Pulmonary artery endothelial cell (primary cell): ENCODE results near the gene KRTAP10-4. TPM values are rescaled to one million over a fixed set of nuclear protein-coding genes. Genes with fewer than 3 reads are reported as not detected.
"Not testable (repeated sequence)": the region's sequence is repeated elsewhere in the genome, so short reads cannot be mapped to it uniquely, and the experiment has no call there.

ENCODE experiments used
- DNase-seq: peaks from one replicate; pipeline ENCODE4 v3.0.0-alpha.2; 2011; ENCODE audit warnings: low read depth, low spot score
- total RNA-seq: library from RNA; depleted of rRNA; stranded (reverse); fragments of >200 nt; gene quantifications from 2 replicates; pipeline ENCODE4 v1.2.3, GENCODE V29; 2014

Gene KRTAP10-4, protein sequence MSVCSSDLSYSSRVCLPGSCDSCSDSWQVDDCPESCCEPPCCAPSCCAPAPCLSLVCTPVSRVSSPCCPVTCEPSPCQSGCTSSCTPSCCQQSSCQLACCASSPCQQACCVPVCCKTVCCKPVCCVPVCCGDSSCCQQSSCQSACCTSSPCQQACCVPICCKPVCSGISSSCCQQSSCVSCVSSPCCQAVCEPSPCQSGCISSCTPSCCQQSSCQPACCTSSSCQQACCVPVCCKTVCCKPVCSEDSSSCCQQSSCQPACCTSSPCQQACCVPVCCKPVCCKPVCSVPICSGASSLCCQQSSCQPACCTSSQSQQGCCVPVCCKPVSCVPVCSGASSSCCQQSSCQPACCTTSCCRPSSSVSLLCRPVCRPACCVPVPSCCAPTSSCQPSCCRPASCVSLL
- total RNA-seq, result not detected in 2 replicates

DNA sequence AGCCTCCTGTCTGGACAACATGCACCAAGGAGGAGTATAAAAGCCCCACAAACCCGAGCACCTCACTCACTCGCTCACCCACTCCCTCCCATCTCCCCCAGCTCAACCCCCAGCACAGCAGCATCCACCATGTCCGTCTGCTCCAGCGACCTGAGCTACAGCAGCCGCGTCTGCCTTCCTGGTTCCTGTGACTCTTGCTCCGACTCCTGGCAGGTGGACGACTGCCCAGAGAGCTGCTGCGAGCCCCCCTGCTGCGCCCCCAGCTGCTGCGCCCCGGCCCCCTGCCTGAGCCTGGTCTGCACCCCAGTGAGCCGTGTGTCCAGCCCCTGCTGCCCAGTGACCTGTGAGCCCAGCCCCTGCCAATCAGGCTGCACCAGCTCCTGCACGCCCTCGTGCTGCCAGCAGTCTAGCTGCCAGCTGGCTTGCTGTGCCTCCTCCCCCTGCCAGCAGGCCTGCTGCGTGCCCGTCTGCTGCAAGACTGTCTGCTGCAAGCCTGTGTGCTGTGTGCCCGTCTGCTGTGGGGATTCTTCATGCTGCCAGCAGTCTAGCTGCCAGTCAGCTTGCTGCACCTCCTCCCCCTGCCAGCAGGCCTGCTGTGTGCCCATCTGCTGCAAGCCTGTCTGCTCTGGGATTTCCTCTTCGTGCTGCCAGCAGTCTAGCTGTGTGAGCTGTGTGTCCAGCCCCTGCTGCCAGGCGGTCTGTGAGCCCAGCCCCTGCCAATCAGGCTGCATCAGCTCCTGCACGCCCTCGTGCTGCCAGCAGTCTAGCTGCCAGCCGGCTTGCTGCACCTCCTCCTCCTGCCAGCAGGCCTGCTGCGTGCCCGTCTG lies at the start of gene KRTAP10-4:
Gene KRTAP10-4, plus strand, starts transcription at position 100 of the 827 bp plus-strand sequence. Its CDS starts 30 bp downstream, at position 130.
- not testable (repeated sequence) for DNase-seq

GRCh38 chr21:44524414-44525371 lies 48.8 kb upstream of the KRTAP10-4 start:
- no peak for DNase-seq

GRCh38 chr21:44525391-44526095 lies 48.0 kb upstream of the KRTAP10-4 start:
- no peak for DNase-seq

DNA sequence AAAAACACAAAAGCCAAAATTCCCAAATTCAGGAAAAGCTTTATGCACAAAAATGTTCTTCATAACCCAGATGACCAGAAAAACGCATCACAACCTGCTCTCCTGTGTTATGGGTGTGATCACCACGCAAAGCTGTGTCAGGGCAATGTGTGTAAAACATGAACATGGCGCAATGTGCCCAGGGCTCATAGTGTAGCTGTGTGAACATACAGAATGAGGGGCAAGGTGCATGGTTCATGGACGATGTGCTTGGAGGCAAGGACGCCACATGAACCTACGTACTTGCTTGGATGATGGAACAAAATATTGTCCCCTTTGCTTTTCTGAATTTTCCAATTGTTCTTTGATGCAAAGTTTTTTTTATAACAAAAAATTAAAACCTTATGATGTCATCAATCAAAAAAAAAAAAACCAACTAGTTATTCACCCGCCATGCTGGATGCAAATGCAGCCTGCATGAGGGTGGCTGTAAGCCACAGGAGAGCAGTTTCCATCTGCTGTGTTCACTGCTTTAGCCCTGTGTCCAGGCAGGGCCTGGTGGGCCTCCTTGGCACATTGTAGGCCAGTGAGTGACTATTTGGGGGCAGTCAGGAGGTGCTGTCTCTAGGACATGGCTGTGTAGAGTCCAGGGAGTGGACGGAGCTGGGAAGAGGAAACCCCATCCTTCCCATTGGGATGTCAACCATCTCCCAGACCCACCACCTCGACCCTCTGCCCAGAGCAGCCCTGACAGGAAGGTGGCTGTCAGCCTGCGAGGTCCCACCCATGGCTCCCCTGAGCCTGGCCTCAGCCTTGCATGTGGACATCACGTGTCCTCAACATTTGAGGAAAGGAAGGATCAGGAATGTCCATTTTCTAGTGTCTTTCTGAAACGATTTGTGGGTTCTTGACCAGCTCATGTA lies 47.2 kb upstream of the KRTAP10-4 start:
- DNase-seq, result no peak

DNA sequence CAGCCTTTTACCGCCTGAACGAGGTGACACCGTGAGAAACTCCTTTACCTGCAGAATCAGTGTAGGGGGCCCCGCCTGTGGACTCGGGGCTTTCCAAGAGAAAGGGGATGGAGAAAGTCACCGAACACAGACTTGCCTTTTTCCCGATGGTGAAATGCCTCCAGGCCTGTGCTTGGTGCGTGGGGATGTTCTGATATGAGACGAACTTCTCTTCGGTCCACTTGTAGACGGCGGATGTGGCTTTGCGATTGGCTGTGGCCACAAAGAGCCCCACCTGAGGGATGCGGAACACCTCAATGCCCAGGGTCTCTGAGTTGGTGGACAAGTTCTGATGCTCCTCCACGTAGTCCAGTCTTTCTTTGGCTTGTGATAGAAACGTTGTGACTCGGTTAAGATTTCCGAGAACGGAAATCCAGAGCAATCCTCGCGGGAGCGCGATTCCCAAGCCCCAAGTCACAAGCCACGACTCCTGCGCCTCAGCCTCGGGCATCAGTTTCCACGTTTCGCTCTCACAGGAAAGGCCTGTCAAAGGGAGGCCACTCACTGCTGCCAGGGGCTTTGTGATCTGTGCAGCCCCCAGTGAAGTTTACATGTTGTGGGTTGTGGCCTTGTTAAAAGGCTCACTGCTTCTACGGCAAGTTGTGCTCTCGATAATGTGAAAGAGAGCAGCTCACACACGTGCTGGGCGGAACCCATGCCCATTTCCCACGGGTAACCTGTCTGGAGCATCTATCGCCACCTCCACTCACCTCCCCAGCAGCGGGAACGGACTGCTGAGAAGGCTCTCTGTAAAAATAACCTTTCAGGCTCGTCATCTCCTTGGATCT lies 46.2 kb upstream of the KRTAP10-4 start:
- DNase-seq, result no peak

- DNase-seq, result no peak
Measured at GRCh38 chr21:44527983-44528633, 45.4 kb upstream of the KRTAP10-4 start.

GRCh38 chr21:44528634-44528995 lies 44.9 kb upstream of the KRTAP10-4 start:
- no peak for DNase-seq

GRCh38 chr21:44529011-44529421 lies 44.5 kb upstream of the KRTAP10-4 start:
- DNase-seq, result no peak

DNA sequence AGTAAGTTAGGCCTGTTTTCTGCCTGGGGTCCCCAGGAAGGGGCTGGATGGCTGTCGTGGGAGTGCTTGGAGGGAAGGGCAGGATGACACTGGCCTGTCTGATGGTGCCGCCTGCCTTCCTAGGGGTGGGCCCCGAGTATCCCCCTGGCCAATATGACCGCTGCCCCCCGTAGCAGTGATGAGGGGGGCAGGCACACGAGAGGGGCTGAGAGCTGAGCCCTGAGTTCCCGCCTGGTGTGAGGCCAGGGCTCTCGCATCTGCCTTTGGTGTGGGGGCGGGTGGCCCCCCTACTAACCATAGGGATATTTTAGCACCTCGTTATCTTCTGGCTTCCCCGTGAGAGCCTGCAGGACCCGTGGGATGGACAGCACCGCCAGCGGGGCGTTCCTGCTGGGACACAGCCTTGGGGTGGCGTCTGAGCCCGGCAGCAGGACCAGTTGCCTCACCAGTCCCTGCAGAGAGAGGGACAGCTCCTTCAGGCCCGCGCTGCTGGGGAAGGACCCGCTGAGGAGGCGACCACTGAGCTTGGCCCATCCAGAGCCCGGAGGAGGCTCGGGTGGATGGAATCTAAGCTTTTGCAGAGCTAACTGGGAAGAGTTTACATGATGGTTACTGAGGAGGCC lies 43.9 kb upstream of the KRTAP10-4 start:
- no peak for DNase-seq

DNA sequence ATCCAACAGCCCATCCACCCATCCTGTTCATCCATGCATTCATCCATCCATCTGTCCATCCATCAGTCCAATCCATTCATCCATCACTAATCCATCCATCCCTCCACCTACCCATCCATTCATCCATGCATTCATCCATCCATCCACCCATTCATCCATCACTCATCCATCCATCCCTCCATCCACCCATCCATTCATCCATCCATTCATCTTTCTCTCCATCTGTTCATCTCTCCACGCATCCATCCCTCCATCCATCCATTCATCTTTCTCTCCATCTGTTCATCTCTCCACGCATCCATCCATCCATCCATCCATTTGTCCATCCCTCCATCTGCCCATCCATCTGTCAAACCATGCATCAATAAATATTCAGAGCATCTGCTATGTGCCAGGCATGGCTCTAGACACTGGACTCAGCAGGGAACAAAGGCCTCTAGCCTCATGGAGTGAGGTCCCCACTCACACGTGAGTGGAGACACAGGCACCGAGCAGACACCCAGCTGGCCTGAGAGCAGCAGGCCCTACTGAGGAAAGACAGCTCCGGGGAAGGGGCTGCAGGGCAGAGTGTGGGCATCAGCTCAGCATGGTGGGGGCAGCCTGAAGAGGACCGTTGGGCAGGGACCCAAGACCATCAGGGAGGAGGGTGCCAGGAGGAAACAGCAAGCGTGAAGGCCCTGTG lies 43.2 kb upstream of the KRTAP10-4 start:
- no peak for DNase-seq

DNA sequence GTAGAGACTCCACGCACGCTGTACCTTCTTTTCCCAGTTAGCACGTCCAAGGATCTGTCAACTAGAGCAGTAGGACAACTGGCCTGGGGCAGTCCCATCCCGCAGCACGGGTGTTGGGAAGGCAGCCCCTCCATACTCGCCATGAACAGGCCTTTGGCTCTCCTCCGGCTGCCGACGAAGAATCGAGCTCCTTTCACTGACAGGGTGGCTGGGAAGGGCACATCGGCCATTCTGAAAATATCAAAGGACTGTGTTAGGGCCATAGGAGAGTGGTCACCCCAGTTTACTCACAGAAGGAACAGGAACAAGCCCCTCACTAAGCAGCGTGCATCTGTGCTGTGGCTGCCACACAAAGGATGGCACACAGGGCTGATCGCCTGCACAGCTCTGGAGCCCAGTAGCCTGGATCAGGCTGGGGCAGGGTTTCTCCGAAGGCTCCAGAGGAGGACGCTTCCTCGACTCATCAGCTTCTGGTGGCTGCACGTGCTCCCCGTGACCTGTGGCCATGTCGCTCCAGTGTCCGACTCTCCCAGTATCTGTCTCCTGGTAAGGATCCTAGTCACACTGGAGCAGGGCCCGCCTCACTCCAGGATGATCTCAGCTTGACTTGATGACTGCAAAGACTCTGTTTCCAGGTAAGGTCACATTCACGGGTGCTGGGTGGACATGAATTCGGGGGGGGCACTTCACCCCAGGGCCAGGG lies 42.5 kb upstream of the KRTAP10-4 start:
- no peak for DNase-seq

DNA sequence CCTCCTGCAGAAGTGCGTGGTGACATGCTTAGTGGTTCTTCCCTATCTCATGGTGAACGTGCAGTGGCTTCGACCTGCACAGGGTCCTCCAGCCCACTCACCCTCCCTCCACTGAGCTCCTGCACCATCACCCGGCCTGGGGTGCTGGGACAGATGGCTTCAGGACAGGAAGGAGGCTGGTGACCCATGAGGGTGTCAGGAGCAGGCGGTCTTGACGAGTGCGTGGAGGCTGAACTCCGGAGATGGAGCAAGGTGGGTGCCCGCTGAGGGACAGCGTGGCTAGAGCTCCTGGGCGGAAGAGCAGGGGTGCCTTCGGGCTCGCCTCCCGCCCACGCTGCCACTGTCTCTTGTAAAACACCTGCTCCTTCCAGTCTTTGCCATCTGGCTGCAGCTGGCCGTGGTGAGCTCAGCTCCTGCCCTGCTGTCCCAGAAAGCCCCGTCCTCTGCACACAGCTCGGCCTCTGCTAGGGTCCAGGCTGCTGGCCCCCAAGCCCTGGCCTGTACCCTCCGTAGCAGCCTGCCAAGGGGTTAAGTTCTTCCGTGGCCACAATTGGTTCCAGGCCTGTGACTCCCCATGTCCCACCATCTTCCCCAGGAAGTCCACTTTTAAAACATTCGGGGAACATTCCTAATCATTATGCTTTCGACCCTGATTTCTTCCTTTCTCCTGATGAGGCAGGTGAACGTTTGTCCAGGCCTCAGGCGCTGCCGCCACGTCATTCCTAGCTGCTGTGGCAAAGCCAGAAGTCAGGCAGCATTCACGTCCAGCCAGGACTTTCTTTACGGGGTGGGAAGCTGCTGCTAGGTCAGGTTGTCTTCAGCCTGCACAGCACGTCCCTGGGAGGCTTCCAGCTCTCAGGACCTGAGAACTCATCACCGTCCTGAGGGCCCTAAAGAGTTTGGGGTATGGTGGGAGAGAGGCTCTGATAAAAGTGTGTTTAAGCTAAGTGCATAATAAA lies 41.6 kb upstream of the KRTAP10-4 start:
- DNase-seq, result no peak

- no peak for DNase-seq
Measured at GRCh38 chr21:44532712-44533111, 40.8 kb upstream of the KRTAP10-4 start.

DNA sequence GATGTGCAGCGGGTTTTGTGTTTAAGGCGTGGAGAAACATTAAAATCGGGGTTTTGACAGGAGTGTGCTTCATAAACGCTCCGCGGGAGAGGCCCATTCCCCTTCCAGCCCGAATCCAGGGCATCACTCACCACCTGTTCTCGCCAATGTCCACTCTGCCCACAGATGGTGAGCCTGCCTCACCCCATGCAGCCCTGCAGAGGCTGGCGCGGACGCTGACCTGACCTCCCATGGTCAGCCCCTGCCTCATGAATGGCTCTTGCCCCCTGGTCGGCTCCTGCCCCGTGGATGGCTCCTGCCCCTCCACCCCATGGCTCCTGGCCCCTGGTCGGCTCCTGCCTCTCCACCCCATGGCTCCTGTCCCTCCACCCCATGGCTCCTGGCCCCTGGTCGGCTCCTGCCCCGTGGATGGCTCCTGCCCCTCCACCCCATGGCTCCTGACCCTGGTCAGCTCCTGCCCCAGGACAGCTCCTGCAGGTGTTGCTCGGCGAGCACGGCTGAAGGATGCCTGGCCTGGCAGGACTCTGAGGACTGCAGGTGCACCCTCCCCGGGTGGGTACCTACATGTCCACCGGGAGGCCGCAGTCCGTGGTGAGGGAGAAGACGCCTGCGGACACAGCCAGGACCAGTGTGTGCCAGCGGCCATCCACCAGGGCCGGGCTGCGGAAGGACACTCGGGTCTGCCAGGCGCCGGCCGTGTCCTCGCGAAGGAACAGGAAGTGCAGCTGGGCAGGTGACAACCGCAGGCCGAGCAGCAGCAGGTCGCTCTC lies 40.2 kb upstream of the KRTAP10-4 start:
- DNase-seq, result no peak
